B cell (primary cell): ENCODE results near the gene NAMPT.

Experiments used
- CTCF ChIP-seq: fragments of 200-600 bp; IDR thresholded peaks from one replicate; pipeline ENCODE4 v1.8.0; 2022; ENCODE audit warnings: antibody characterized with exemption, mild to moderate bottlenecking
- EZH2 ChIP-seq: IDR thresholded peaks from 2 replicates; pipeline ENCODE4 v1.6.1; 2012; ENCODE audit warnings: borderline replicate concordance, low read depth, mild to moderate bottlenecking, moderate library complexity, low read length; ENCODE audit not compliant: insufficient read depth, poor library complexity, severe bottlenecking

GRCh38 chr7:106252568-106252967, 32.2 kb downstream of the NAMPT start:
- TF ChIP-seq CTCF = no peak
- TF ChIP-seq EZH2 = no peak
